CD1c-positive myeloid dendritic cell (primary cell): ENCODE data around the gene SBK3.
"Not testable (repeated sequence)": the region's sequence is repeated elsewhere in the genome, so short reads cannot be mapped to it uniquely, and the experiment has no call there.

ENCODE experiments used
- DNase-seq: peaks from one replicate; pipeline ENCODE4 v3.0.0-alpha.2; 2016; ENCODE audit errors: extremely low spot score

Gene SBK3

GRCh38 chr19:55540619-55541018, 4.7 kb downstream of the SBK3 start:
- DNase-seq: no peak

GRCh38 chr19:55539090-55539984, 6.0 kb downstream of the SBK3 start:
- no peak for DNase-seq

GRCh38 chr19:55538132-55538531, 7.2 kb downstream of the SBK3 start:
- DNase-seq: no peak

GRCh38 chr19:55537741-55538111, 7.6 kb downstream of the SBK3 start:
- no peak for DNase-seq

GRCh38 chr19:55536951-55537740, 8.2 kb downstream of the SBK3 start, which contains the start of gene SBK2:
SBK2 (minus strand) TSS chr19:55537133; CDS start chr19:55536294, 839 bp downstream.
- no peak for DNase-seq

- DNase-seq: no peak
Measured at GRCh38 chr19:55536366-55536765, 9.0 kb downstream of the SBK3 start.

- DNase-seq: no peak
Measured at GRCh38 chr19:55535965-55536350, 9.4 kb downstream of the SBK3 start.

- DNase-seq: peak; percentile 52
Measured at GRCh38 chr19:55535173-55535964, 10.0 kb downstream of the SBK3 start.

GRCh38 chr19:55534280-55534679, 11.1 kb downstream of the SBK3 start:
- DNase-seq: not testable (repeated sequence)

GRCh38 chr19:55530996-55531395, 14.3 kb downstream of the SBK3 start:
- no peak for DNase-seq

- no peak for DNase-seq
Measured at GRCh38 chr19:55529636-55530234, 15.6 kb downstream of the SBK3 start.

GRCh38 chr19:55528030-55528803, 17.1 kb downstream of the SBK3 start:
- DNase-seq: no peak

GRCh38 chr19:55527197-55528029, 17.9 kb downstream of the SBK3 start:
- DNase-seq: no peak

GRCh38 chr19:55526216-55527196, 18.8 kb downstream of the SBK3 start:
- peak; percentile 15 for DNase-seq

- DNase-seq: no peak
Measured at GRCh38 chr19:55525289-55526101, 19.8 kb downstream of the SBK3 start.

GRCh38 chr19:55520691-55521292, 24.6 kb downstream of the SBK3 start:
- DNase-seq: no peak
